CD14-positive monocyte (primary cell): ENCODE results near the gene PLAU. TPM values are rescaled to one million over a fixed set of nuclear protein-coding genes. Genes with fewer than 3 reads are reported as not detected.

Experiments used
- DNase-seq, 3 donors: peaks; one replicate each; pipeline ENCODE4 v3.0.0-alpha.2; 2011 to 2022
- H2AFZ ChIP-seq: 2 replicates; pipeline ENCODE4 v1.6.0; 2012; ENCODE audit warnings: mild to moderate bottlenecking, low read depth, low read length, inconsistent platforms; ENCODE audit not compliant: insufficient read depth, poor library complexity, severe bottlenecking
- H3K27ac ChIP-seq, 2 donors: 1 replicate in 1 of 2; 2 replicates in 1 of 2; pipeline ENCODE4 v1.5.1; 2012 to 2013; ENCODE audit warnings: low read length in 2 of 2, control low read depth in 1 of 2, inconsistent platforms in 1 of 2, low read depth in 1 of 2, mild to moderate bottlenecking in 1 of 2
- H3K27me3 ChIP-seq, 2 donors: one replicate each; pipeline versions ENCODE4 v1.6.0 to v1.6.1; 2011 to 2013; ENCODE audit warnings: low read length in 2 of 2; ENCODE audit not compliant: control insufficient read depth in 2 of 2, insufficient read depth in 2 of 2
- H3K36me3 ChIP-seq, 2 donors: replicated peaks in 1 of 2; 1 replicate in 1 of 2; 2 replicates in 1 of 2; pipeline versions ENCODE4 v1.5.1 to v1.6.1; 2012 to 2013; ENCODE audit warnings: low read length in 2 of 2, control low read depth in 1 of 2, inconsistent platforms in 1 of 2, mild to moderate bottlenecking in 1 of 2; ENCODE audit not compliant: insufficient read depth in 2 of 2, control insufficient read depth in 1 of 2
- H3K4me1 ChIP-seq, 2 donors: 1 replicate in 1 of 2; 2 replicates in 1 of 2; pipeline versions ENCODE4 v1.5.1 to v1.6.1; 2012 to 2013; ENCODE audit warnings: low read length in 2 of 2, control low read depth in 1 of 2, inconsistent platforms in 1 of 2, mild to moderate bottlenecking in 1 of 2, moderate library complexity in 1 of 2; ENCODE audit not compliant: insufficient read depth in 2 of 2, control insufficient read depth in 1 of 2
- H3K4me2 ChIP-seq: replicated peaks from 2 replicates; pipeline ENCODE3; 2012; ENCODE audit warnings: low read length, moderate library complexity, mild to moderate bottlenecking; ENCODE audit not compliant: poor library complexity, severe bottlenecking; ENCODE audit errors: extremely low read depth
- H3K4me3 ChIP-seq, 3 experiments: fragments of 200-600 bp in 1 of 3; sonication (generic) in 1 of 3; replicated peaks in 1 of 3; 1 replicate in 2 of 3; 2 replicates in 1 of 3; pipeline ENCODE4 v1.5.1; 2011 to 2013; ENCODE audit warnings: low read length in 3 of 3, mild to moderate bottlenecking in 3 of 3, control low read depth in 2 of 3, low read depth in 2 of 3, inconsistent platforms in 1 of 3, moderate library complexity in 1 of 3
- H3K79me2 ChIP-seq: 2 replicates; pipeline ENCODE4 v1.6.0; 2012; ENCODE audit warnings: mild to moderate bottlenecking, control low read depth, inconsistent platforms, low read length, moderate library complexity; ENCODE audit not compliant: insufficient read depth
- H3K9ac ChIP-seq: 2 replicates; pipeline ENCODE4 v1.6.0; 2017; ENCODE audit warnings: low read length, mild to moderate bottlenecking; ENCODE audit not compliant: insufficient read depth, poor library complexity, severe bottlenecking
- H3K9me3 ChIP-seq, 2 donors: replicated peaks in 1 of 2; 1 replicate in 1 of 2; 2 replicates in 1 of 2; pipeline versions ENCODE4 v1.5.1 to v1.6.1; 2012 to 2013; ENCODE audit warnings: low read length in 2 of 2, control low read depth in 1 of 2; ENCODE audit not compliant: control insufficient read depth in 1 of 2, insufficient read depth in 1 of 2
- H4K20me1 ChIP-seq: 2 replicates; pipeline ENCODE4 v1.6.0; 2012; ENCODE audit warnings: mild to moderate bottlenecking, low read length, control low read depth, moderate library complexity; ENCODE audit not compliant: insufficient read depth
- H3K27ac Mint-ChIP-seq, 7 donors: one replicate each; pipeline ENCODE4 v1.8.0; 2020; ENCODE audit warnings: mild to moderate bottlenecking in 7 of 7, mixed read lengths in 7 of 7, moderate library complexity in 6 of 7, inconsistent platforms in 2 of 7
- H3K27me3 Mint-ChIP-seq, 3 donors: one replicate each; pipeline ENCODE4 v1.8.0; 2021 to 2022; ENCODE audit warnings: low read depth in 3 of 3, mild to moderate bottlenecking in 3 of 3, mixed read lengths in 3 of 3, moderate library complexity in 3 of 3, inconsistent platforms in 1 of 3
- H3K36me3 Mint-ChIP-seq, 2 donors: one replicate each; pipeline ENCODE4 v1.8.0; 2020; ENCODE audit warnings: mixed read lengths in 2 of 2, inconsistent platforms in 1 of 2, mild to moderate bottlenecking in 1 of 2
- H3K4me1 Mint-ChIP-seq: one replicate; pipeline ENCODE4 v1.8.0; 2020; ENCODE audit warnings: mild to moderate bottlenecking, mixed read lengths
- H3K4me3 Mint-ChIP-seq, 2 donors: one replicate each; pipeline ENCODE4 v1.8.0; 2020; ENCODE audit warnings: mild to moderate bottlenecking in 2 of 2, mixed read lengths in 2 of 2, moderate library complexity in 1 of 2
- H3K9me3 Mint-ChIP-seq, 7 donors: one replicate each; pipeline ENCODE4 v1.8.0; 2020 to 2022; ENCODE audit warnings: mixed read lengths in 7 of 7, mild to moderate bottlenecking in 6 of 7, moderate library complexity in 6 of 7, inconsistent platforms in 2 of 7
- CTCF ChIP-seq: fragments of 200-600 bp; IDR thresholded peaks from one replicate; pipeline ENCODE4 v1.8.0; 2022; ENCODE audit warnings: antibody characterized with exemption, mild to moderate bottlenecking
- WGBS: methylation state at CpG from one replicate; pipeline ENCODE4 v1.1.5; 2013; ENCODE audit warnings: missing lambda C conversion rate; ENCODE audit not compliant: insufficient coverage; 5-methylcytosine and 5-hydroxymethylcytosine counted together
- intact Hi-C, 2 donors: fragments of 100-400 bp; cut with micrococcal nuclease; formaldehyde crosslinking; loops; one replicate each; pipeline versions ENCODE4 v1.15.0 to v1.15.1; 2023
- polyA plus RNA-seq, 3 donors: library from polyadenylated mRNA; depleted of rRNA in 1 of 3; unstranded in 2 of 3; stranded (reverse) in 1 of 3; fragments of 300-500 nt in 2 of 3; fragments of >200 nt in 1 of 3; fragmentation: Illumina TruSeq in 2 of 3; gene quantifications; 1 replicate in 2 of 3; 2 replicates in 1 of 3; pipeline ENCODE4 v1.2.3, GENCODE V29; 2012 to 2021

The PLAU gene
- polyA plus RNA-seq, 3 donors: 0.16 to 1.5 (median 0.43) TPM

GRCh38 chr10:73920089-73920488 is 9.2 kb downstream of the PLAU start:
- H3K4me3 ChIP-seq: no peak overlapping the region
- WGBS: 0% methylated on average over 2 of the region's 4 CpGs
- H3K9me3 ChIP-seq: no peaks in the 10 kb centered on the region
- peaks cover 28 to 36% of the 10 kb centered on the region in 2 donors for H3K4me1 ChIP-seq
- intact Hi-C loops: no loop called here
- peak overlapping the region; percentile 15 for H3K4me2 ChIP-seq
- no peaks in the 10 kb centered on the region for H4K20me1 ChIP-seq
- no peak overlapping the region for H3K4me3 Mint-ChIP-seq
- peak; percentile 60 to 69 (median 64) for DNase-seq
- no peak for TF ChIP-seq CTCF
- H3K9ac ChIP-seq: no peak overlapping the region
- H2AFZ ChIP-seq: peak overlapping the region; percentile 55
- peaks cover 14% of the 10 kb centered on the region for H3K79me2 ChIP-seq
- H3K4me1 Mint-ChIP-seq: peaks cover 35% of the 10 kb centered on the region
- H3K27ac ChIP-seq: peak overlapping the region; percentile 39 to 51
- peaks cover 0 to 4% (median 2%) of the 10 kb centered on the region in 3 donors for H3K27me3 Mint-ChIP-seq
- H3K27me3 ChIP-seq: no peaks in the 10 kb centered on the region
- H3K36me3 ChIP-seq: peaks cover 0 to 4% of the 10 kb centered on the region in 2 donors
- H3K9me3 Mint-ChIP-seq: peaks cover 0 to 2% (median 0%) of the 10 kb centered on the region in 7 donors
- peak overlapping the region; percentile 50 to 91 (median 76) for H3K27ac Mint-ChIP-seq
- peaks cover 4 to 6% of the 10 kb centered on the region in 2 donors for H3K36me3 Mint-ChIP-seq

GRCh38 chr10:73922007-73922863 is 11.3 kb downstream of the PLAU start:
- Histone ChIP-seq H3K4me2 (no peak overlapping the region), H3K36me3 (no peaks in the 10 kb centered on the region), H4K20me1 (no peaks in the 10 kb centered on the region), H3K9ac (no peak overlapping the region), H3K4me1 (peaks cover 32 to 36% of the 10 kb centered on the region in 2 donors), H3K27ac (no peak overlapping the region), H3K79me2 (no peaks in the 10 kb centered on the region), H3K4me3 (no peak overlapping the region), H3K27me3 (no peaks in the 10 kb centered on the region), H2AFZ (no peak overlapping the region), H3K9me3 (no peaks in the 10 kb centered on the region)
- H3K4me3 Mint-ChIP-seq: no peak overlapping the region
- peaks cover 2 to 4% (median 3%) of the 10 kb centered on the region in 3 donors for H3K27me3 Mint-ChIP-seq
- TF ChIP-seq CTCF: no peak
- H3K27ac Mint-ChIP-seq: no peak overlapping the region
- DNase-seq: no peak
- peaks cover 0 to 2% of the 10 kb centered on the region in 2 donors for H3K36me3 Mint-ChIP-seq
- 100% methylated on average over 2 of the region's 6 CpGs for WGBS
- intact Hi-C loops: no loop called here
- peaks cover 0 to 4% (median 0%) of the 10 kb centered on the region in 7 donors for H3K9me3 Mint-ChIP-seq
- peaks cover 34% of the 10 kb centered on the region for H3K4me1 Mint-ChIP-seq
